K562 (cell line): ENCODE data around the gene CCDC50. TPM values are rescaled to one million over a fixed set of nuclear protein-coding genes. Genes with fewer than 3 reads are reported as not detected.

Experiments used
- ATAC-seq: fragments of 200-7000 bp; cut with Tn5 transposase; 3 replicates; pipeline ENCODE4 v1.9.1; 2020; ENCODE audit warnings: moderate library complexity
- BruUV-seq: library from RNA; stranded (reverse); fragments of 400-500 nt; replicated peaks from 2 replicates; lab custom pipeline; 2021; lab: Mats Ljungman, UMichigan
- CTCF ChIA-PET: fragments of 300-600 bp; formaldehyde crosslinking; extraction: SDS; loops from one replicate; lab custom pipeline; 2021; ENCODE audit warnings: low intra/inter-chr PET ratio; lab: Yijun Ruan, JAX
- POLR2A ChIA-PET: fragments of 300-600, 350-650 bp; sonication (Branson Sonifier 250); formaldehyde crosslinking; extraction: SDS; loops from one replicate; lab custom pipeline; 2021; ENCODE audit warnings: antibody characterized with exemption, inconsistent platforms; lab: Yijun Ruan, JAX
- DNase-seq, 4 experiments: peaks; one replicate each; pipeline versions ENCODE4 v3.0.0 to v3.0.0-alpha.2; 2011 to 2018; ENCODE audit warnings: low spot score in 3 of 4, mixed read lengths in 3 of 4; ENCODE audit errors: extremely low read depth in 1 of 4
- FAIRE-seq: peaks from 2 replicates; lab custom pipeline; 2011; peaks lifted over from hg19 to GRCh38; lab: Jason Lieb, UNC
- H2AFZ ChIP-seq: 2 replicates; pipeline ENCODE4 v1.6.0; 2011; ENCODE audit warnings: low read depth, low read length, control low read depth, inconsistent platforms
- H3K27ac ChIP-seq: fragments of 200-600 bp; 3 replicates; pipeline ENCODE4 v1.8.0; 2011; ENCODE audit warnings: low read depth, mild to moderate bottlenecking, control low read depth, inconsistent platforms, low read length, moderate library complexity, mixed read lengths; ENCODE audit errors: extremely low read depth
- H3K27me3 ChIP-seq, 2 experiments: fragments of 300-600 bp in 1 of 2; 2 replicates in 1 of 2; 3 replicates in 1 of 2; pipeline versions ENCODE4 v1.6.0 to v1.8.0; 2011; ENCODE audit warnings: inconsistent platforms in 2 of 2, low read length in 2 of 2, mild to moderate bottlenecking in 1 of 2, mixed read lengths in 1 of 2, moderate library complexity in 1 of 2; ENCODE audit not compliant: control insufficient read depth in 2 of 2, insufficient read depth in 2 of 2
- H3K36me3 ChIP-seq: fragments of 300-600 bp; 3 replicates; pipeline ENCODE4 v1.8.0; 2011; ENCODE audit warnings: mild to moderate bottlenecking, low read length, inconsistent platforms; ENCODE audit not compliant: control insufficient read depth, insufficient read depth
- H3K4me1 ChIP-seq, 2 experiments: fragments of 200-600 bp in 1 of 2; replicated peaks in 1 of 2; 2 replicates in 1 of 2; 3 replicates in 1 of 2; pipeline versions ENCODE4 v1.5.1 to v1.8.0; 2011; ENCODE audit warnings: inconsistent platforms in 2 of 2, low read length in 2 of 2, mild to moderate bottlenecking in 1 of 2, mixed read lengths in 1 of 2, moderate library complexity in 1 of 2; ENCODE audit not compliant: control insufficient read depth in 2 of 2, insufficient read depth in 2 of 2
- H3K4me2 ChIP-seq: 2 replicates; pipeline ENCODE4 v1.6.1; 2011; ENCODE audit warnings: low read length, control low read depth, inconsistent platforms, mixed read lengths; ENCODE audit not compliant: insufficient read depth
- H3K4me3 ChIP-seq: fragments of 200-600 bp; sonication (generic), shearing (Covaris generic); 2 replicates; pipeline ENCODE4 v1.5.1; 2016; ENCODE audit warnings: control low read depth, inconsistent platforms
- H3K79me2 ChIP-seq: fragments of 200-600 bp; 3 replicates; pipeline ENCODE4 v1.8.0; 2011; ENCODE audit warnings: low read length, inconsistent platforms; ENCODE audit not compliant: control insufficient read depth, insufficient read depth
- H3K9ac ChIP-seq, 2 experiments: 2 replicates each; pipeline versions ENCODE4 v1.6.0 to v1.6.1; 2011; ENCODE audit warnings: low read depth in 2 of 2, low read length in 2 of 2, control low read depth in 1 of 2, inconsistent platforms in 1 of 2, mild to moderate bottlenecking in 1 of 2, mixed read lengths in 1 of 2; ENCODE audit not compliant: insufficient read depth in 1 of 2
- H3K9me1 ChIP-seq: one replicate; pipeline ENCODE4 v1.6.0; 2011; ENCODE audit warnings: inconsistent platforms, mild to moderate bottlenecking, low read length, moderate library complexity; ENCODE audit not compliant: control insufficient read depth, insufficient read depth
- H3K9me3 ChIP-seq: replicated peaks from 2 replicates; pipeline ENCODE4 v1.5.1; 2011; ENCODE audit warnings: low read depth, low read length, inconsistent platforms; ENCODE audit not compliant: control insufficient read depth, insufficient read depth
- H4K20me1 ChIP-seq: replicated peaks from 2 replicates; pipeline ENCODE4 v1.6.1; 2011; ENCODE audit warnings: low read length, inconsistent platforms, mixed read lengths; ENCODE audit not compliant: control insufficient read depth, insufficient read depth
- CEBPB ChIP-seq: fragments of 450-650 bp; IDR thresholded peaks from 2 replicates; pipeline ENCODE4 v1.6.1; 2016; ENCODE audit warnings: missing genetic modification characterization, missing compliant biosample characterization
- CEBPG ChIP-seq, 3 experiments: fragments of 200-800 bp in 1 of 3; sonication (Bioruptor generic) in 1 of 3; sonication (generic) in 1 of 3; formaldehyde crosslinking in 1 of 3; IDR thresholded peaks in 2 of 3; conservative IDR thresholded peaks in 1 of 3; 2 replicates each; pipeline versions ENCODE4 v1.6.1 to v1.8.0; 2016 to 2022; ENCODE audit warnings: missing compliant biosample characterization in 2 of 3, missing genetic modification characterization in 2 of 3, mild to moderate bottlenecking in 1 of 3, missing genetic modification reagents in 1 of 3
- MEIS2 ChIP-seq: fragments of 450-650 bp; IDR thresholded peaks from 2 replicates; pipeline ENCODE4 v1.6.1; 2014; ENCODE audit warnings: mild to moderate bottlenecking; ENCODE audit not compliant: partially characterized antibody
- MIER1 ChIP-seq: fragments of 450-650 bp; IDR thresholded peaks from 2 replicates; pipeline ENCODE4 v1.6.1; 2016; ENCODE audit warnings: antibody characterized with exemption, mild to moderate bottlenecking, low read depth
- PBX2 ChIP-seq, 2 experiments: IDR thresholded peaks in 1 of 2; conservative IDR thresholded peaks in 1 of 2; 2 replicates each; pipeline ENCODE4 v1.6.1; 2016; ENCODE audit warnings: low read depth in 2 of 2, mild to moderate bottlenecking in 1 of 2, missing compliant biosample characterization in 1 of 2, missing genetic modification characterization in 1 of 2, moderate library complexity in 1 of 2
- RCOR1 ChIP-seq, 2 experiments: IDR thresholded peaks; 2 replicates each; pipeline ENCODE4 v1.6.1; 2012; ENCODE audit warnings: low read depth in 2 of 2, low read length in 2 of 2, borderline replicate concordance in 1 of 2, improper control_type of control experiment in 1 of 2
- ZNF324 ChIP-seq: fragments of 250-450 bp; sonication (Bioruptor Pico); IDR thresholded peaks from 2 replicates; pipeline ENCODE4 v1.4.0; 2020; ENCODE audit warnings: mild to moderate bottlenecking
- WGBS: fragments of 100-300 bp; shearing (Covaris generic); methylation state at CpG from one replicate; pipeline ENCODE4 v1.1.6; 2016; ENCODE audit warnings: low coverage, mixed read lengths; ENCODE audit not compliant: insufficient coverage; ENCODE audit errors: missing lambda C conversion rate; 5-methylcytosine and 5-hydroxymethylcytosine counted together
- in situ Hi-C: fragments of 300-500 bp; cut with MboI; formaldehyde crosslinking; loops from 4 replicates; pipeline ENCODE4 v1.15.0; 2018; ENCODE audit warnings: inconsistent platforms, mixed read lengths
- intact Hi-C: fragments of 100-400 bp; cut with micrococcal nuclease; formaldehyde crosslinking; loops from 2 replicates; pipeline ENCODE4 v1.14.2; 2022
- polyA plus RNA-seq, 8 experiments: library from polyadenylated mRNA; depleted of rRNA in 4 of 8; stranded (reverse) in 5 of 8; unstranded in 3 of 8; fragments of >200 nt; fragmentation: Nextera tagmentation in 2 of 8; fragmentation: Illumina TruSeq in 1 of 8; extraction: Ambion mirVana in 2 of 8; extraction: Trizol in 1 of 8; gene quantifications; 2 replicates each; pipeline versions ENCODE4 v1.2.1 to v1.2.3, GENCODE V29; 2011 to 2014; ENCODE audit warnings: inconsistent platforms in 1 of 8, missing spikeins in 1 of 8
- total RNA-seq, 7 experiments: library from RNA; depleted of rRNA in 6 of 7; stranded (reverse); fragments of >200 nt in 6 of 7; fragmentation: Illumina TruSeq in 2 of 7; extraction: Trizol in 2 of 7; gene quantifications; 2 replicates each; pipeline versions ENCODE4 v1.2.1 to v1.2.3, GENCODE V29; 2011 to 2021; ENCODE audit warnings: low replicate concordance in 1 of 7
- TF ChIP-seq, protein P1 (sequence below): fragments of 450-650 bp; formaldehyde crosslinking; IDR thresholded peaks from 2 replicates; pipeline ENCODE4 v1.4.0; 2022; ENCODE audit warnings: missing genetic modification characterization
- TF ChIP-seq, protein P2 (sequence below): fragments of 450-650 bp; IDR thresholded peaks from 2 replicates; pipeline ENCODE4 v1.6.1; 2016

CCDC50 gene
- total and polyA plus RNA-seq, 9 of the 15 experiments (the other 6 are each of a cell fraction or from before 2014, with no cell fraction given), result 8.4 to 63.4 (median 40.4) TPM

DNA sequence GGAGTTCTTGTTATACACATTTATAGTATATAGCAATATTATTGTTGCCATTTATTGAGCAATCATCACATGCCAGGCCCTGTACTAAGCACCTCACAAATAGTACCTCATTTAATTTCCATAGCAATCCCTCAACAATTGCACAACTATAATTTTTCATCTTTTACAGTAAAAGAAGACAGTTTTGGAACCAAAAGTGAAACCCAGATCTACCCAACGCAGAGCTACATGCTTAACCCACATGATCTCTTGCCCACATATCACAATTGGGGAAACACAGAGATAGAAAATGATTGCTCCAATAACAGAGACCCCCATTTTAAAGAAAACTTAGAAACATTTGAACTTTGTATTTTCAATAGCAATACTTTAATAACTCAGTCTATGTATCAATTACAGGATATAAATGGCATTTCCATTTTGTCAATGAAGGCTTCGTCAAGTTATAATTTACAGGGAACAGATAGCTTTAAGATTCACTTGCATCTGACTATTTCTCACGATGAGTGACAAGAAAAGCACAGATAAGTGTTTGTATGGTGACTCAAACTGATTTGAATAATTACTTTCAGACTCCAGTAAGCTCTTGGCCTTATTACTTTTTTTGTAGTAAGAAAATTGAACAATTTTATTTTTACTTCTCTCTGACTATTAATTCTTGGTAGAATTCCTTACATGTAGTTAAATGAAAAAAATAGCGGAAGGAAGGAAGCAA is 38.7 kb upstream of the CCDC50 start:
- intact Hi-C loops (no loop called here), in situ Hi-C loops (no loop called here)
- ChIA-PET CTCF (no interaction called here), POLR2A (no interaction called here)
- WGBS, result 3% methylated on average over 4 of the region's 4 CpGs
- H3K9me1 ChIP-seq, result no peaks in the 10 kb centered on the region
- ATAC-seq (no peak), DNase-seq (no peak), FAIRE-seq (no peak)
- H3K4me1 ChIP-seq, result no peaks in the 10 kb centered on the region
- H3K36me3 ChIP-seq, result no peaks in the 10 kb centered on the region
- H3K9me3 ChIP-seq, result no peaks in the 10 kb centered on the region
- H4K20me1 ChIP-seq, result no peaks in the 10 kb centered on the region
- H3K27me3 ChIP-seq, result no peaks in the 10 kb centered on the region
- no peak overlapping the region for H2AFZ ChIP-seq
- no peak overlapping the region for H3K9ac ChIP-seq
- no peak overlapping the region for H3K4me2 ChIP-seq
- no peak overlapping the region for H3K4me3 ChIP-seq
- TF ChIP-seq RCOR1 (IDR thresholded peaks at IDR 0.05; ENCODE audit: borderline replicate concordance in 1 of 2, low read depth in 2 of 2, low read length in 2 of 2) (no peak), CEBPG (CRISPR knock-in tag; IDR thresholded peaks at IDR 0.05) (no peak), CEBPG (tag; conservative IDR thresholded peaks at IDR 0.05 in 1 of 2, IDR thresholded peaks at IDR 0.05 in 1 of 2) (peak; percentile 34 to 73; a peak in 2 of 4 replicates), ZNF324 (CRISPR knock-in tag) (no peak), CEBPB (tag) (peak; percentile 55), MEIS2 (peak; percentile 27), MIER1 (no peak), PBX2 (CRISPR knock-in tag; IDR thresholded peaks at IDR 0.05; ENCODE audit: low read depth) (no peak), PBX2 (tag; conservative IDR thresholded peaks at IDR 0.05; ENCODE audit: low read depth) (peak; percentile 36)
- TF ChIP-seq, protein P1, sequence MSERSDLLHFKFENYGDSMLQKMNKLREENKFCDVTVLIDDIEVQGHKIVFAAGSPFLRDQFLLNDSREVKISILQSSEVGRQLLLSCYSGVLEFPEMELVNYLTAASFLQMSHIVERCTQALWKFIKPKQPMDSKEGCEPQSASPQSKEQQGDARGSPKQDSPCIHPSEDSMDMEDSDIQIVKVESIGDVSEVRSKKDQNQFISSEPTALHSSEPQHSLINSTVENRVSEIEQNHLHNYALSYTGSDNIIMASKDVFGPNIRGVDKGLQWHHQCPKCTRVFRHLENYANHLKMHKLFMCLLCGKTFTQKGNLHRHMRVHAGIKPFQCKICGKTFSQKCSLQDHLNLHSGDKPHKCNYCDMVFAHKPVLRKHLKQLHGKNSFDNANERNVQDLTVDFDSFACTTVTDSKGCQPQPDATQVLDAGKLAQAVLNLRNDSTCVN (CRISPR knock-in tag), result no peak
- TF ChIP-seq, protein P2, sequence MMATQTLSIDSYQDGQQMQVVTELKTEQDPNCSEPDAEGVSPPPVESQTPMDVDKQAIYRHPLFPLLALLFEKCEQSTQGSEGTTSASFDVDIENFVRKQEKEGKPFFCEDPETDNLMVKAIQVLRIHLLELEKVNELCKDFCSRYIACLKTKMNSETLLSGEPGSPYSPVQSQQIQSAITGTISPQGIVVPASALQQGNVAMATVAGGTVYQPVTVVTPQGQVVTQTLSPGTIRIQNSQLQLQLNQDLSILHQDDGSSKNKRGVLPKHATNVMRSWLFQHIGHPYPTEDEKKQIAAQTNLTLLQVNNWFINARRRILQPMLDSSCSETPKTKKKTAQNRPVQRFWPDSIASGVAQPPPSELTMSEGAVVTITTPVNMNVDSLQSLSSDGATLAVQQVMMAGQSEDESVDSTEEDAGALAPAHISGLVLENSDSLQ, result 0 out of 2 replicates have a peak, but pooled peaks have one; percentile 19
- H3K79me2 ChIP-seq, result no peaks in the 10 kb centered on the region
- no peak overlapping the region for H3K27ac ChIP-seq
- BruUV-seq, result no TSS peak
